Esophagus squamous epithelium (tissue), 5 donors: ENCODE measurements around the gene LYSMD3. TPM values are rescaled to one million over a fixed set of nuclear protein-coding genes. Genes with fewer than 3 reads are reported as not detected.

Experiments used
- DNase-seq: peaks from one replicate; lab custom pipeline; 2025; lab: John Stamatoyannopoulos, UW
- H3K27ac ChIP-seq, 4 donors: fragments of 200-600 bp; sonication (generic); one replicate each; pipeline ENCODE4 v1.5.1; 2016 to 2019; ENCODE audit warnings: mild to moderate bottlenecking in 1 of 4
- H3K27me3 ChIP-seq, 4 donors: fragments of 200-600 bp; sonication (generic); 1 replicate in 3 of 4; 2 replicates in 1 of 4; pipeline versions ENCODE4 v1.5.1 to v1.6.0; 2017 to 2021; ENCODE audit warnings: antibody characterized with exemption in 1 of 4
- H3K36me3 ChIP-seq, 3 donors: fragments of 200-600 bp; sonication (generic); one replicate each; pipeline ENCODE4 v1.5.1; 2016 to 2019
- H3K4me1 ChIP-seq, 3 donors: fragments of 200-600 bp; sonication (generic); one replicate each; pipeline ENCODE4 v1.5.1; 2017 to 2019
- H3K4me3 ChIP-seq, 4 donors: fragments of 200-600 bp; sonication (generic); 1 replicate in 3 of 4; 2 replicates in 1 of 4; pipeline ENCODE4 v1.5.1; 2016 to 2019; ENCODE audit warnings: mild to moderate bottlenecking in 2 of 4, moderate library complexity in 1 of 4
- H3K9me3 ChIP-seq, 3 donors: fragments of 200-600 bp; sonication (generic); one replicate each; pipeline ENCODE4 v1.5.1; 2016 to 2019
- CTCF ChIP-seq, 6 experiments: fragments of 450-650 bp in 4 of 6; fragments of 200-600 bp in 2 of 6; sonication (generic) in 2 of 6; IDR thresholded peaks; one replicate each; pipeline ENCODE4 v1.5.1; 2016 to 2019; ENCODE audit warnings: antibody characterized with exemption in 6 of 6, mild to moderate bottlenecking in 4 of 6, moderate library complexity in 4 of 6
- POLR2A ChIP-seq, 4 donors: fragments of 450-650 bp; IDR thresholded peaks; one replicate each; pipeline ENCODE4 v1.6.1; 2017; ENCODE audit warnings: antibody characterized with exemption in 4 of 4, mild to moderate bottlenecking in 4 of 4, moderate library complexity in 3 of 4
- WGBS, 2 donors: methylation state at CpG; one replicate each; pipeline ENCODE4 v1.1.5; 2018; 5-methylcytosine and 5-hydroxymethylcytosine counted together
- intact Hi-C: fragments of 100-400 bp; cut with DNase I; formaldehyde crosslinking; loops from one replicate; pipeline ENCODE4 v1.15.0; 2022
- total RNA-seq, 4 donors: library from RNA; depleted of rRNA; stranded (reverse); fragments of >200 nt; gene quantifications; one replicate each; pipeline ENCODE4 v1.1.0, GENCODE V29; 2016
- donor health status: DM: yes; HTN: yes; CAD: no.

The LYSMD3 gene
- total RNA-seq, 4 donors from 2014 or later = 8.3 to 17.0 (median 14.2) TPM

GRCh38 chr5:90554358-90555006 is 25.1 kb upstream of the LYSMD3 start:
- no peak for DNase-seq
- H3K27ac ChIP-seq = no peak overlapping the region
- H3K36me3 ChIP-seq = no peaks in the 10 kb centered on the region
- H3K27me3 ChIP-seq = peaks cover 0 to 85% (median 2%) of the 10 kb centered on the region in 4 donors
- peaks cover 7 to 16% (median 7%) of the 10 kb centered on the region in 3 donors for H3K4me1 ChIP-seq
- intact Hi-C loops = no loop called here
- no peak overlapping the region for H3K4me3 ChIP-seq
- 64 to 65% methylated on average over 4 of the region's 4 CpGs for WGBS, 2 donors
- no peaks in the 10 kb centered on the region for H3K9me3 ChIP-seq
- TF ChIP-seq CTCF (IDR thresholded peaks at IDR 0.05) = no peak
- no peak for TF ChIP-seq POLR2A (IDR thresholded peaks at IDR 0.05)

GRCh38 chr5:90553711-90554110 is 24.3 kb upstream of the LYSMD3 start:
- no peaks in the 10 kb centered on the region for H3K36me3 ChIP-seq
- TF ChIP-seq CTCF (IDR thresholded peaks at IDR 0.05) = no peak
- TF ChIP-seq POLR2A (IDR thresholded peaks at IDR 0.05) = no peak
- peaks cover 4 to 10% (median 7%) of the 10 kb centered on the region in 3 donors for H3K4me1 ChIP-seq
- DNase-seq = no peak
- peaks cover 0 to 78% (median 2%) of the 10 kb centered on the region in 4 donors for H3K27me3 ChIP-seq
- H3K27ac ChIP-seq = no peak overlapping the region
- intact Hi-C loops = no loop called here
- H3K9me3 ChIP-seq = no peaks in the 10 kb centered on the region
- H3K4me3 ChIP-seq = no peak overlapping the region

GRCh38 chr5:90551376-90551775 is 22.0 kb upstream of the LYSMD3 start:
- no peak for DNase-seq
- intact Hi-C loops = no loop called here
- H3K27ac ChIP-seq = no peak overlapping the region
- H3K9me3 ChIP-seq = no peaks in the 10 kb centered on the region
- H3K27me3 ChIP-seq = peaks cover 0 to 68% (median 0%) of the 10 kb centered on the region in 4 donors
- no peaks in the 10 kb centered on the region for H3K4me1 ChIP-seq
- 73 to 83% methylated on average over 5 of the region's 5 CpGs for WGBS, 2 donors
- no peak overlapping the region for H3K4me3 ChIP-seq
- H3K36me3 ChIP-seq = no peaks in the 10 kb centered on the region
- no peak for TF ChIP-seq CTCF (IDR thresholded peaks at IDR 0.05)
- TF ChIP-seq POLR2A (IDR thresholded peaks at IDR 0.05) = no peak

GRCh38 chr5:90550963-90551362 is 21.6 kb upstream of the LYSMD3 start:
- no peaks in the 10 kb centered on the region for H3K36me3 ChIP-seq
- intact Hi-C loops = no loop called here
- no peak overlapping the region for H3K4me3 ChIP-seq
- WGBS, 2 donors = 53 to 56% methylated on average over 3 of the region's 3 CpGs
- H3K4me1 ChIP-seq = no peaks in the 10 kb centered on the region
- peaks cover 0 to 64% (median 0%) of the 10 kb centered on the region in 4 donors for H3K27me3 ChIP-seq
- no peak for DNase-seq
- TF ChIP-seq CTCF (IDR thresholded peaks at IDR 0.05) (no peak), POLR2A (IDR thresholded peaks at IDR 0.05) (no peak)
- no peaks in the 10 kb centered on the region for H3K9me3 ChIP-seq
- no peak overlapping the region for H3K27ac ChIP-seq

- H3K4me3 ChIP-seq = no peak overlapping the region
- intact Hi-C loops = no loop called here
- no peaks in the 10 kb centered on the region for H3K9me3 ChIP-seq
- WGBS, 2 donors = 54 to 78% methylated on average over 2 of the region's 2 CpGs
- H3K27ac ChIP-seq = no peak overlapping the region
- TF ChIP-seq CTCF (IDR thresholded peaks at IDR 0.05) (no peak), POLR2A (IDR thresholded peaks at IDR 0.05) (no peak)
- H3K36me3 ChIP-seq = no peaks in the 10 kb centered on the region
- H3K4me1 ChIP-seq = no peaks in the 10 kb centered on the region
- DNase-seq = no peak
- peaks cover 0 to 52% (median 0%) of the 10 kb centered on the region in 4 donors for H3K27me3 ChIP-seq
Observed at GRCh38 chr5:90549729-90550275, 20.4 kb upstream of the LYSMD3 start.
